ENCODE data around the gene INTS3.

GRCh38 chr1:153746174-153746573 lies 18.3 kb downstream of the INTS3 start:
- TF ChIP-seq CTCF (IDR thresholded peaks at IDR 0.05) (no peak), POLR2A (IDR thresholded peaks at IDR 0.05) (no peak)
